ENCODE results near the gene FGGY. TPM values are rescaled to one million over a fixed set of nuclear protein-coding genes. Genes with fewer than 3 reads are reported as not detected.

The FGGY gene
- total RNA-seq, 1 experiment from 2014 or later: 14.6 TPM

DNA sequence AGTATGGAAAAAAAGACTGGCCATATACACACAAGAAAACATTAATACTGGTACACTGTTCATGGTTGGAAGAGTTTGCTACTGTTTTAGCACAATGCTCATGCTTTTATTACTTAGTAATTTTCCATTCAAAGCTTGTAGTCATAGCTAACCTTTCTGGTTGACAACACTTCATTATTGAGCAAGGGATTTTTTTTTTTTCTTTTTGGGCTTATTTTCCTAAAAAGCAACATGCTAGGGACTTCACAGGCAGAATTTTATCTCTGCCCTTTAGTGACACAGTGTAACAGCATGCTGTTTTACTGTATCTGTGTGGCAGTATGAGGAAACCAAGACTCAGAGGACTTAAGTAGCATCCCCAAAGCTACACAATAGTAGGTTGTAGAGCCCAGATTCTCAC, 58.5 kb downstream of the FGGY start:
- H3K4me1 Mint-ChIP-seq: peaks cover 10 to 11% of the 10 kb centered on the region in 2 experiments
- H3K79me1 ChIP-seq (ENCODE audit: insufficient read depth, low read depth, low read length, poor library complexity, severe bottlenecking): no peaks in the 10 kb centered on the region
- H3K27me3 Mint-ChIP-seq (ENCODE audit: low read depth): no peaks in the 10 kb centered on the region
- no peak overlapping the region for H2BK120ac ChIP-seq (ENCODE audit: low read depth, low read length, poor library complexity, severe bottlenecking)
- DNase-seq: no peak
- H4K20me1 ChIP-seq (ENCODE audit: control insufficient read depth, insufficient read depth, insufficient read length): no peaks in the 10 kb centered on the region
- no peak overlapping the region for H4K8ac ChIP-seq (replicated peaks; ENCODE audit: insufficient read length, low read depth, low read length)
- H3K23me2 ChIP-seq (ENCODE audit: insufficient read length, low read depth, low read length, poor library complexity, severe bottlenecking): no peaks in the 10 kb centered on the region
- no peaks in the 10 kb centered on the region for H3K9me3 ChIP-seq (ENCODE audit: control insufficient read depth, low read depth, low read length)
- no peaks in the 10 kb centered on the region for H3K27me3 ChIP-seq (ENCODE audit: insufficient read depth, low read length)
- no peak overlapping the region for H4K91ac ChIP-seq (ENCODE audit: insufficient read length, low read depth, low read length)
- no peak overlapping the region for H2BK20ac ChIP-seq (ENCODE audit: low read depth, low read length, poor library complexity, severe bottlenecking)
- H3T11ph ChIP-seq (ENCODE audit: low read length): no peak overlapping the region
- H3K9ac ChIP-seq (ENCODE audit: extremely low read depth, insufficient read length, low read length): no peak overlapping the region
- H3K4me3 Mint-ChIP-seq: no peak overlapping the region
- no peak overlapping the region for H3K27ac Mint-ChIP-seq
- H3K18ac ChIP-seq (ENCODE audit: insufficient read length, low read depth, low read length): no peak overlapping the region
- no peaks in the 10 kb centered on the region for H3K36me3 Mint-ChIP-seq (ENCODE audit: insufficient read depth in 1 of 3, low read depth in 3 of 3)
- no peaks in the 10 kb centered on the region for H3K79me2 ChIP-seq (ENCODE audit: insufficient read depth, low read length)
- H3K14ac ChIP-seq (ENCODE audit: insufficient read depth, low read length): no peak overlapping the region
- no peak overlapping the region for H2AK5ac ChIP-seq (ENCODE audit: insufficient read length, low read length)
- no peak overlapping the region for H3K23ac ChIP-seq (ENCODE audit: insufficient read length, low read depth, low read length)
- H2BK5ac ChIP-seq (ENCODE audit: insufficient read length, low read length): no peak overlapping the region
- no peak overlapping the region for H3K27ac ChIP-seq (ENCODE audit: insufficient read length, low read depth, low read length)
- TF ChIP-seq, protein P1, sequence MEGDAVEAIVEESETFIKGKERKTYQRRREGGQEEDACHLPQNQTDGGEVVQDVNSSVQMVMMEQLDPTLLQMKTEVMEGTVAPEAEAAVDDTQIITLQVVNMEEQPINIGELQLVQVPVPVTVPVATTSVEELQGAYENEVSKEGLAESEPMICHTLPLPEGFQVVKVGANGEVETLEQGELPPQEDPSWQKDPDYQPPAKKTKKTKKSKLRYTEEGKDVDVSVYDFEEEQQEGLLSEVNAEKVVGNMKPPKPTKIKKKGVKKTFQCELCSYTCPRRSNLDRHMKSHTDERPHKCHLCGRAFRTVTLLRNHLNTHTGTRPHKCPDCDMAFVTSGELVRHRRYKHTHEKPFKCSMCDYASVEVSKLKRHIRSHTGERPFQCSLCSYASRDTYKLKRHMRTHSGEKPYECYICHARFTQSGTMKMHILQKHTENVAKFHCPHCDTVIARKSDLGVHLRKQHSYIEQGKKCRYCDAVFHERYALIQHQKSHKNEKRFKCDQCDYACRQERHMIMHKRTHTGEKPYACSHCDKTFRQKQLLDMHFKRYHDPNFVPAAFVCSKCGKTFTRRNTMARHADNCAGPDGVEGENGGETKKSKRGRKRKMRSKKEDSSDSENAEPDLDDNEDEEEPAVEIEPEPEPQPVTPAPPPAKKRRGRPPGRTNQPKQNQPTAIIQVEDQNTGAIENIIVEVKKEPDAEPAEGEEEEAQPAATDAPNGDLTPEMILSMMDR (conservative IDR thresholded peaks at IDR 0.05): no peak
- no peaks in the 10 kb centered on the region for H3K9me3 Mint-ChIP-seq
- H2BK15ac ChIP-seq (ENCODE audit: low read depth, low read length): no peak overlapping the region
- no peak overlapping the region for H3K4me2 ChIP-seq (ENCODE audit: insufficient read depth, insufficient read length, low read length)
- H3K56ac ChIP-seq (ENCODE audit: insufficient read length, low read depth, low read length): no peak overlapping the region
- H4K5ac ChIP-seq (ENCODE audit: insufficient read length, low read depth, low read length): no peak overlapping the region
- no peak overlapping the region for H2AFZ ChIP-seq (ENCODE audit: low read length)
- no peak overlapping the region for H2BK12ac ChIP-seq (ENCODE audit: insufficient read length, low read depth, low read length)
- H3K4ac ChIP-seq (ENCODE audit: low read depth, low read length): no peak overlapping the region
- H3K4me1 ChIP-seq (ENCODE audit: insufficient read depth, low read length): no peaks in the 10 kb centered on the region
